ENCODE measurements around the gene SURF2. TPM values are rescaled to one million over a fixed set of nuclear protein-coding genes. Genes with fewer than 3 reads are reported as not detected.
"Not testable (repeated sequence)": the region's sequence is repeated elsewhere in the genome, so short reads cannot be mapped to it uniquely, and the experiment has no call there.

Gene SURF2
- total RNA-seq, 1 donor from 2014 or later: 15.4 TPM

- Mint-ChIP-seq H3K36me3 (ENCODE audit: unreplicated experiment) (peaks cover 12% of the 10 kb centered on the region), H3K9me3 (ENCODE audit: unreplicated experiment) (no peaks in the 10 kb centered on the region), H3K27me3 (ENCODE audit: unreplicated experiment) (no peaks in the 10 kb centered on the region), H3K4me3 (ENCODE audit: unreplicated experiment) (no peak overlapping the region), H3K4me1 (ENCODE audit: unreplicated experiment) (peaks cover 56% of the 10 kb centered on the region), H3K27ac (ENCODE audit: unreplicated experiment) (no peak overlapping the region)
- no peak for DNase-seq (ENCODE audit: extremely low spot score, unreplicated experiment)
- no peak for TF ChIP-seq CTCF (IDR thresholded peaks at IDR 0.05)
These were observed 15.8 kb downstream of the SURF2 start for GRCh38 chr9:133372144-133372543.

GRCh38 chr9:133374612-133375115 is 18.3 kb downstream of the SURF2 start:
- Mint-ChIP-seq H3K4me1 (ENCODE audit: unreplicated experiment) (peaks cover 44% of the 10 kb centered on the region), H3K36me3 (ENCODE audit: unreplicated experiment) (peaks cover 9% of the 10 kb centered on the region), H3K27ac (ENCODE audit: unreplicated experiment) (peak overlapping the region; percentile 97), H3K9me3 (ENCODE audit: unreplicated experiment) (no peaks in the 10 kb centered on the region), H3K4me3 (ENCODE audit: unreplicated experiment) (peak overlapping the region; percentile 94), H3K27me3 (ENCODE audit: unreplicated experiment) (no peaks in the 10 kb centered on the region)
- DNase-seq (ENCODE audit: extremely low spot score, unreplicated experiment): no peak
- no peak for TF ChIP-seq CTCF (IDR thresholded peaks at IDR 0.05)

GRCh38 chr9:133375116-133375723 is 18.9 kb downstream of the SURF2 start:
- Mint-ChIP-seq H3K36me3 (ENCODE audit: unreplicated experiment) (peaks cover 7% of the 10 kb centered on the region), H3K4me3 (ENCODE audit: unreplicated experiment) (peak overlapping the region; percentile 94), H3K9me3 (ENCODE audit: unreplicated experiment) (no peaks in the 10 kb centered on the region), H3K27ac (ENCODE audit: unreplicated experiment) (peak overlapping the region; percentile 97), H3K4me1 (ENCODE audit: unreplicated experiment) (peaks cover 40% of the 10 kb centered on the region), H3K27me3 (ENCODE audit: unreplicated experiment) (no peaks in the 10 kb centered on the region)
- peak; percentile 29 for TF ChIP-seq CTCF (IDR thresholded peaks at IDR 0.05)
- DNase-seq (ENCODE audit: extremely low spot score, unreplicated experiment): no peak

- no peaks in the 10 kb centered on the region for H3K27me3 Mint-ChIP-seq (ENCODE audit: unreplicated experiment)
- H3K4me1 Mint-ChIP-seq (ENCODE audit: unreplicated experiment): peaks cover 33% of the 10 kb centered on the region
- H3K36me3 Mint-ChIP-seq (ENCODE audit: unreplicated experiment): peaks cover 4% of the 10 kb centered on the region
- TF ChIP-seq CTCF (IDR thresholded peaks at IDR 0.05): no peak
- H3K4me3 Mint-ChIP-seq (ENCODE audit: unreplicated experiment): peak within 1 kb of the TSS; percentile 94
- H3K9me3 Mint-ChIP-seq (ENCODE audit: unreplicated experiment): no peaks in the 10 kb centered on the region
- H3K27ac Mint-ChIP-seq (ENCODE audit: unreplicated experiment): peak within 1 kb of the TSS; percentile 97
- peak; percentile 98 for DNase-seq (ENCODE audit: extremely low spot score, unreplicated experiment)
These were observed 19.6 kb downstream of the SURF2 start, which contains the start of the genes STKLD1 and SURF4 for GRCh38 chr9:133375724-133376654. STKLD1 (plus strand) TSS chr9:133376366; CDS start chr9:133376474, 108 bp downstream. SURF4 (minus strand) TSS chr9:133376060; CDS start chr9:133375969, 91 bp downstream.

GRCh38 chr9:133377280-133377679 is 20.9 kb downstream of the SURF2 start:
- not testable (repeated sequence) for H3K36me3 Mint-ChIP-seq (ENCODE audit: unreplicated experiment); H3K27ac Mint-ChIP-seq (ENCODE audit: unreplicated experiment); DNase-seq (ENCODE audit: extremely low spot score, unreplicated experiment); H3K9me3 Mint-ChIP-seq (ENCODE audit: unreplicated experiment); H3K27me3 Mint-ChIP-seq (ENCODE audit: unreplicated experiment)
- Mint-ChIP-seq H3K4me3 (ENCODE audit: unreplicated experiment) (peak overlapping the region; percentile 70), H3K4me1 (ENCODE audit: unreplicated experiment) (peaks cover 24% of the 10 kb centered on the region)

Data from osteocyte (in vitro differentiated cells).